Osteoblast (primary cell): ENCODE data around the gene CDX1. TPM values are rescaled to one million over a fixed set of nuclear protein-coding genes. Genes with fewer than 3 reads are reported as not detected.

Experiments used
- DNase-seq: peaks from one replicate; pipeline ENCODE4 v3.0.0; 2011; ENCODE audit warnings: low spot score, mixed read lengths; ENCODE audit not compliant: insufficient read length; ENCODE audit errors: missing footprints
- H2AFZ ChIP-seq: 2 replicates; pipeline ENCODE4 v1.6.0; 2011; ENCODE audit warnings: mild to moderate bottlenecking, low read length
- H3K27ac ChIP-seq: 2 replicates; pipeline ENCODE4 v1.5.1; 2011; ENCODE audit warnings: mild to moderate bottlenecking, low read depth, low read length, moderate library complexity
- H3K27me3 ChIP-seq: 2 replicates; pipeline ENCODE4 v1.6.0; 2012; ENCODE audit warnings: mild to moderate bottlenecking, control low read depth, inconsistent platforms, low read length, moderate library complexity; ENCODE audit not compliant: insufficient read depth
- H3K36me3 ChIP-seq: 2 replicates; pipeline ENCODE4 v1.5.1; 2011; ENCODE audit warnings: mild to moderate bottlenecking, low read length, control low read depth, moderate library complexity; ENCODE audit not compliant: insufficient read depth
- H3K4me1 ChIP-seq: 2 replicates; pipeline ENCODE4 v1.5.1; 2011; ENCODE audit warnings: mild to moderate bottlenecking, low read length, control low read depth, moderate library complexity; ENCODE audit not compliant: insufficient read depth
- H3K4me2 ChIP-seq: 2 replicates; pipeline ENCODE4 v1.6.0; 2011; ENCODE audit warnings: mild to moderate bottlenecking, low read length; ENCODE audit not compliant: insufficient read depth
- H3K4me3 ChIP-seq: fragments of 200-600 bp; sonication (generic); 3 replicates; pipeline ENCODE4 v1.5.1; 2012; ENCODE audit warnings: mild to moderate bottlenecking, low read length, inconsistent platforms; ENCODE audit not compliant: insufficient read depth
- H3K79me2 ChIP-seq: 2 replicates; pipeline ENCODE4 v1.6.0; 2012; ENCODE audit warnings: mild to moderate bottlenecking, low read length, control low read depth, inconsistent platforms; ENCODE audit not compliant: insufficient read depth
- H3K9me3 ChIP-seq: 2 replicates; pipeline ENCODE4 v1.5.1; 2011; ENCODE audit warnings: low read depth, low read length, control low read depth
- H4K20me1 ChIP-seq: 2 replicates; pipeline ENCODE4 v1.6.0; 2012; ENCODE audit warnings: mild to moderate bottlenecking, low read length, control low read depth; ENCODE audit not compliant: insufficient read depth
- CTCF ChIP-seq: IDR thresholded peaks from 2 replicates; pipeline ENCODE4 v1.5.1; 2011; ENCODE audit warnings: mild to moderate bottlenecking, low read depth, low read length, moderate library complexity; ENCODE audit errors: extremely low read depth
- total RNA-seq: library from RNA; depleted of rRNA; stranded (reverse); fragments of >200 nt; gene quantifications from 2 replicates; pipeline ENCODE4 v1.2.3, GENCODE V29; 2012

The CDX1 gene
- total RNA-seq, 1 donor: 0.36 TPM

- DNase-seq: no peak
- Histone ChIP-seq H4K20me1 (no peaks in the 10 kb centered on the region), H3K4me1 (peaks cover 14% of the 10 kb centered on the region), H3K4me2 (no peak overlapping the region), H3K36me3 (no peaks in the 10 kb centered on the region), H2AFZ (no peak overlapping the region), H3K27me3 (peaks cover 4% of the 10 kb centered on the region), H3K27ac (no peak overlapping the region), H3K79me2 (no peaks in the 10 kb centered on the region), H3K9me3 (no peaks in the 10 kb centered on the region), H3K4me3 (no peak overlapping the region)
- no peak for TF ChIP-seq CTCF
Measured at GRCh38 chr5:150204590-150204960, 38.0 kb downstream of the CDX1 start.

GRCh38 chr5:150206098-150206778, 39.7 kb downstream of the CDX1 start:
- no peaks in the 10 kb centered on the region for H4K20me1 ChIP-seq
- H3K27me3 ChIP-seq: no peaks in the 10 kb centered on the region
- DNase-seq: no peak
- no peak overlapping the region for H2AFZ ChIP-seq
- TF ChIP-seq CTCF: no peak
- no peaks in the 10 kb centered on the region for H3K79me2 ChIP-seq
- no peaks in the 10 kb centered on the region for H3K9me3 ChIP-seq
- no peak overlapping the region for H3K27ac ChIP-seq
- no peaks in the 10 kb centered on the region for H3K36me3 ChIP-seq
- no peak overlapping the region for H3K4me2 ChIP-seq
- H3K4me3 ChIP-seq: no peak overlapping the region
- H3K4me1 ChIP-seq: peaks cover 18% of the 10 kb centered on the region

GRCh38 chr5:150206779-150207115, 40.2 kb downstream of the CDX1 start:
- H2AFZ ChIP-seq: no peak overlapping the region
- no peak for DNase-seq

More at GRCh38 chr5:150206779-150207115, 40.2 kb downstream of the CDX1 start:
- no peaks in the 10 kb centered on the region for H3K27me3 ChIP-seq
- H4K20me1 ChIP-seq: no peaks in the 10 kb centered on the region
- H3K4me2 ChIP-seq: no peak overlapping the region
- no peaks in the 10 kb centered on the region for H3K9me3 ChIP-seq
- H3K79me2 ChIP-seq: no peaks in the 10 kb centered on the region
- H3K36me3 ChIP-seq: no peaks in the 10 kb centered on the region
- no peak for TF ChIP-seq CTCF
- no peak overlapping the region for H3K4me3 ChIP-seq
- H3K27ac ChIP-seq: no peak overlapping the region
- H3K4me1 ChIP-seq: peaks cover 18% of the 10 kb centered on the region
